ENCODE data around the gene CFAP65.

Gene CFAP65

GRCh38 chr2:218954541-218955300 is 86.6 kb downstream of the CFAP65 start:
- TF ChIP-seq CTCF (conservative IDR thresholded peaks at IDR 0.05; ENCODE audit: low read depth, low read length) = no peak
- DNase-seq (ENCODE audit: low read depth) = no peak
- no peak overlapping the region for H3K4me3 ChIP-seq (ENCODE audit: low read depth, low read length)

GRCh38 chr2:218953366-218953954 is 87.9 kb downstream of the CFAP65 start:
- peak; percentile 9 for TF ChIP-seq CTCF (conservative IDR thresholded peaks at IDR 0.05; ENCODE audit: low read depth, low read length)
- H3K4me3 ChIP-seq (ENCODE audit: low read depth, low read length) = no peak overlapping the region
- no peak for DNase-seq (ENCODE audit: low read depth)
